GM12892 (cell line): ENCODE results near the gene MYL7.
A peak's percentile ranks its signal among the peaks of the same experiment; 100 is the strongest.
"Not testable (repeated sequence)": the region's sequence is repeated elsewhere in the genome, so short reads cannot be mapped to it uniquely, and the experiment has no call there.

Source experiments
- DNase-seq: peaks from one replicate; pipeline ENCODE4 v3.0.0; 2011; ENCODE audit not compliant: insufficient read length
- FAIRE-seq: peaks from 2 replicates; lab custom pipeline; 2011; peaks lifted over from hg19 to GRCh38; lab: Jason Lieb, UNC
- POLR2A ChIP-seq: IDR thresholded peaks from 2 replicates; pipeline ENCODE4 v1.6.1; 2011; ENCODE audit warnings: low read depth, low read length, control low read depth
- POLR2AphosphoS5 ChIP-seq: IDR thresholded peaks from 2 replicates; pipeline ENCODE4 v1.6.1; 2011; ENCODE audit warnings: low read depth, low read length, control low read depth
- TAF1 ChIP-seq: IDR thresholded peaks from 2 replicates; pipeline ENCODE4 v1.6.1; 2011; ENCODE audit warnings: low read depth, mild to moderate bottlenecking, control low read depth, low read length, borderline replicate concordance

MYL7 gene

GRCh38 chr7:44132039-44132438 lies 9.1 kb downstream of the MYL7 start:
- DNase-seq (no peak), FAIRE-seq (no peak)
- TF ChIP-seq POLR2AphosphoS5 (no peak), TAF1 (no peak), POLR2A (no peak)

GRCh38 chr7:44131173-44132029 lies 9.7 kb downstream of the MYL7 start:
- no peak for FAIRE-seq
- DNase-seq = no peak
- no peak for TF ChIP-seq POLR2A
- no peak for TF ChIP-seq TAF1
- no peak for TF ChIP-seq POLR2AphosphoS5

- DNase-seq (no peak), FAIRE-seq (no peak)
- TF ChIP-seq POLR2A = no peak
Measured at GRCh38 chr7:44128721-44129582, 12.2 kb downstream of the MYL7 start.

GRCh38 chr7:44127161-44127560 lies 14.0 kb downstream of the MYL7 start:
- FAIRE-seq (no peak), DNase-seq (no peak)
- no peak for TF ChIP-seq POLR2AphosphoS5
- no peak for TF ChIP-seq POLR2A
- no peak for TF ChIP-seq TAF1

- not testable (repeated sequence) for DNase-seq, FAIRE-seq
Measured at GRCh38 chr7:44126574-44126973, 14.6 kb downstream of the MYL7 start.

- DNase-seq = no peak
- no peak for FAIRE-seq
- TF ChIP-seq POLR2A (no peak), TAF1 (no peak), POLR2AphosphoS5 (no peak)
Measured at GRCh38 chr7:44124822-44125202, 16.3 kb downstream of the MYL7 start.

- FAIRE-seq = peak; percentile 99
- peak; percentile 100 for DNase-seq
Measured at GRCh38 chr7:44123190-44124003, 17.7 kb downstream of the MYL7 start, which contains the start of gene POLD2. Gene POLD2 (minus strand): TSS chr7:44123548. CDS start chr7:44122053, 1,495 bp downstream.

GRCh38 chr7:44122529-44122928 lies 18.6 kb downstream of the MYL7 start:
- DNase-seq (no peak), FAIRE-seq (no peak)
- TF ChIP-seq TAF1 (no peak), POLR2A (no peak), POLR2AphosphoS5 (no peak)

More at GRCh38 chr7:44123190-44124003, 17.7 kb downstream of the MYL7 start, which contains the start of gene POLD2:
- TF ChIP-seq TAF1 = peak; percentile 19; the same call in 1 of the 2 replicates
- peak; percentile 71; the same call in 1 of the 2 replicates for TF ChIP-seq POLR2A
- TF ChIP-seq POLR2AphosphoS5 = peak; percentile 61

- TF ChIP-seq POLR2AphosphoS5 (no peak), POLR2A (no peak), TAF1 (no peak)
- DNase-seq (no peak), FAIRE-seq (no peak)
Measured at GRCh38 chr7:44121761-44122420, 19.2 kb downstream of the MYL7 start.

- FAIRE-seq (no peak), DNase-seq (no peak)
- TF ChIP-seq TAF1 (no peak), POLR2A (no peak), POLR2AphosphoS5 (no peak)
Measured at GRCh38 chr7:44120395-44120794, 20.7 kb downstream of the MYL7 start.
